GM13977 (cell line): ENCODE data around the gene PCP4L1.
A peak's percentile ranks its signal among the peaks of the same experiment; 100 is the strongest.

ENCODE experiments used
- DNase-seq: peaks from one replicate; pipeline ENCODE4 v3.0.0; 2012; ENCODE audit warnings: low spot score
- in situ Hi-C: fragments of 300-500 bp; cut with MboI; formaldehyde crosslinking; loops from one replicate; pipeline ENCODE4 v1.12.0; 2022; ENCODE audit warnings: low sequenced_read_pairs, low pct_unique_long_range_greater_than_20kb, mixed read lengths, inconsistent platforms; ENCODE audit not compliant: unreplicated experiment
- TF ChIP-seq, protein P1 (sequence below): IDR thresholded peaks from 2 replicates; pipeline ENCODE4 v1.5.1; 2012; ENCODE audit warnings: mild to moderate bottlenecking, control low read depth; ENCODE audit not compliant: insufficient read depth; ENCODE audit errors: extremely low read depth, missing control alignments

The PCP4L1 gene

DNA sequence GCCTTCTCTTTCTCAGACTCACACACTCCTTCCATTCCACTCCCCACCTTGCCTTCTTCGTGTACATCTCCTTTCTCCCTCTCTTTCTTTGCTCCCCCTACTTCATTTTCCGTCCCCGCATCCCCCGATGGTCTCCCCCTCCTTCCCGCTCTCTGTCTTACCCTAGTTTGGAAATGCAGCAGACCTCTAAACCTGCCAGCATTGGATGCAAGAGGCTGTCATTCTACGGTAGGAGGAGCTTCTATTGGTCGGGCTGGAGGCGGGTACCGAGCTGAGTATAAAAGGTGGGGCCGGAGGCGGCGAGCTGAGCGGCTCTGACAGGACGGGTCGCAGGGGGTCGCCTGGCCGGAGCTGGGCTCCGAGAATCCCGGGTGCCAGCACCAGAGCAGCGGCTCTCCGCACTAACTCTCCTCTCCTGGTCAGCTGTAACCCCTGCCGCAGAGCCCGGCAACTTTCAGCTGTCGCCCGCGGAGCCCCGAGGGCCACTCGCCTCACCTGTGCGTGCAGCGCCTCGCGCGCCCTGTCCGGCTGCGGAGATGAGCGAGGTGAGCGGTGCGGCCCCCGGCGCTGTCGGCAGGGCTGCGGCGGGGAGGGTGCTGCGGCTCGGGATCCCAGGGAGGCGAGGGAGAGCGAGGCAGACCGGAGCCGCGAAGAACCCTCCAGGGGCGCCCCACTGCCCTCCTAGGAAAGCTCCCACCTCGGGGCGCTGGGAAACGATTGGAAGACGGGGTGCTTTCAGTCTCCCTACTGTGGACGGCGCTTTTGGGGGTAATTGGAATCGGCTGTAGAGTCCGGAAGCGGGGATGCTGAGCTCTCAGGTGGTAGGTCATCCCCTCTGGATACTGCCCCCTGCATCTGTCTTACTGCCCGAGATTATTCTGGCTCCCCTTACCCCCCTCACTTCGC, at the start of gene PCP4L1:
Gene PCP4L1 (plus strand): TSS at position 307 of the 906 bp plus-strand sequence. CDS start 230 bp downstream, at position 537.
- DNase-seq, result peak; percentile 82
- in situ Hi-C loops, result no loop called here
- TF ChIP-seq, protein P1, sequence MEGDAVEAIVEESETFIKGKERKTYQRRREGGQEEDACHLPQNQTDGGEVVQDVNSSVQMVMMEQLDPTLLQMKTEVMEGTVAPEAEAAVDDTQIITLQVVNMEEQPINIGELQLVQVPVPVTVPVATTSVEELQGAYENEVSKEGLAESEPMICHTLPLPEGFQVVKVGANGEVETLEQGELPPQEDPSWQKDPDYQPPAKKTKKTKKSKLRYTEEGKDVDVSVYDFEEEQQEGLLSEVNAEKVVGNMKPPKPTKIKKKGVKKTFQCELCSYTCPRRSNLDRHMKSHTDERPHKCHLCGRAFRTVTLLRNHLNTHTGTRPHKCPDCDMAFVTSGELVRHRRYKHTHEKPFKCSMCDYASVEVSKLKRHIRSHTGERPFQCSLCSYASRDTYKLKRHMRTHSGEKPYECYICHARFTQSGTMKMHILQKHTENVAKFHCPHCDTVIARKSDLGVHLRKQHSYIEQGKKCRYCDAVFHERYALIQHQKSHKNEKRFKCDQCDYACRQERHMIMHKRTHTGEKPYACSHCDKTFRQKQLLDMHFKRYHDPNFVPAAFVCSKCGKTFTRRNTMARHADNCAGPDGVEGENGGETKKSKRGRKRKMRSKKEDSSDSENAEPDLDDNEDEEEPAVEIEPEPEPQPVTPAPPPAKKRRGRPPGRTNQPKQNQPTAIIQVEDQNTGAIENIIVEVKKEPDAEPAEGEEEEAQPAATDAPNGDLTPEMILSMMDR, result no peak

DNA sequence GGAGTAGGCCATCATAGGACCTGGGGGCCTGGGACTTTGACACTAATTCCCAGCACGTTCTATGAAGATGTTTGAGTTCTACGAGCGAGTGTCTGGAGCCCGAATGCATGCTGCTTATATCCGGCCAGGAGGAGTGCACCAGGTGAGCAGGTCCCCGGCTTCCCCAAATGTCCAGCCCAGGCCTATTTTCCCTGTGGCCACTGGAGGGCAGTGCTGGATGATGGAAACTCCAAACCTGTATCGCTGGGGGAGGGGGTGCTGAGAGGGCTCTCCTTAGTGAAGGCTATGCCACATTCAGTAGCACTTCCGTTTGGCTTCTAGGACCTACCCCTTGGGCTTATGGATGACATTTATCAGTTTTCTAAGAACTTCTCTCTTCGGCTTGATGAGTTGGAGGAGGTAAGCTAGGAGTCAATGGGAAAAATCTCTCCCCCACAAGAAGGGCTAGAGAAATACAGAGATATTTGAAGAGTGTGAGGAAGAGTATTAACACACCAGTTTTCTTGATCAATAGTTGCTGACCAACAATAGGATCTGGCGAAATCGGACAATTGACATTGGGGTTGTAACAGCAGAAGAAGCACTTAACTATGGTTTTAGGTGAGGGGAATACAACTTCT, 48.6 kb upstream of the PCP4L1 start:
- in situ Hi-C loops, result loop anchor here (10.0 kb wide), 1 partner anchor 165 kb away; no protein-coding TSS in a partner anchor
- peak; percentile 66 for DNase-seq
- TF ChIP-seq, protein P1, result peak; percentile 90

DNA sequence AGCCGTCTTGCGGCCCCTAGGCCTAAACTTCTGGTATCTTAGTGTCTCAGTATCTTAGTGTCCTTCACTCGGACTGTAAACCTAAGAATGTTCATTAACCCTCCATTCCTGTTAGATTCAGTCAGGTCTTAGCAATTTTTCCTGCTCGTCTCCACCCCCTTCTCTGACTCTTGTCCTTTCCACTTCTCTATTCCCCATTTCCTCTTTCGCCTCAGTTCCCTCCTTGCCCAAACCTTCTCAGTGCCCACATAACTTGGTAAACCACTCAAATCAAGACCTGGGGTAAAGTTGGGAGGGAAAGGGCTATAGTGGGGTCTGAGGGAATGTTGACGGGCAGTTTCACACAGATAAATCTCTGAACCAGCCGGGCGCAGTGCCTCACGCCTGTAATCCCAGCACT, 44.2 kb upstream of the PCP4L1 start:
- no peak for DNase-seq
- in situ Hi-C loops, result loop anchor here (10.0 kb wide), 1 partner anchor 160 kb away; no protein-coding TSS in a partner anchor
- TF ChIP-seq, protein P1, result no peak

DNA sequence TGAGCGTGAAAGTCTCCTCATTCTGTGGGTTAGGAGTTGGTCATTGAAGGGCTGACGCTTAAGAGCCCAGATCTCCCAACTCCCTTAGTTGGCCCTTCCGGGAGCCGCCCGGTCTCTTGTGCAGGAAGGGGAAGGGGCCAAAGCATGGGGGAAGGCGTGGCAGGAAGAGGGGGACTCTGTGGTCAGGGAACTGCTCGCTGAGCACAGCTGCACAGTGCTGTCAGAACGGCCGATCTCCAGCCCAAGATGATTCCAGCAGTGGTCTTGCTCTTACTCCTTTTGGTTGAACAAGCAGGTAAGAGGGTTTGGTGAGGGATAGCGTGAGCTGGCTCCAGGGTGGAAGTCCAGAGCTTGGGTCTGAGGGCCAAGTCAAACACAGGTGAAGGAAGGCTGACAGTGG, 43.5 kb upstream of the PCP4L1 start, which contains the start of gene FCER1G:
Gene FCER1G (plus strand): TSS at position 220 of the 400 bp plus-strand sequence. CDS start 27 bp downstream, at position 247.
- TF ChIP-seq, protein P1, result no peak
- no peak for DNase-seq
- in situ Hi-C loops, result loop anchor here (10.0 kb wide), 1 partner anchor 160 kb away; no protein-coding TSS in a partner anchor

DNA sequence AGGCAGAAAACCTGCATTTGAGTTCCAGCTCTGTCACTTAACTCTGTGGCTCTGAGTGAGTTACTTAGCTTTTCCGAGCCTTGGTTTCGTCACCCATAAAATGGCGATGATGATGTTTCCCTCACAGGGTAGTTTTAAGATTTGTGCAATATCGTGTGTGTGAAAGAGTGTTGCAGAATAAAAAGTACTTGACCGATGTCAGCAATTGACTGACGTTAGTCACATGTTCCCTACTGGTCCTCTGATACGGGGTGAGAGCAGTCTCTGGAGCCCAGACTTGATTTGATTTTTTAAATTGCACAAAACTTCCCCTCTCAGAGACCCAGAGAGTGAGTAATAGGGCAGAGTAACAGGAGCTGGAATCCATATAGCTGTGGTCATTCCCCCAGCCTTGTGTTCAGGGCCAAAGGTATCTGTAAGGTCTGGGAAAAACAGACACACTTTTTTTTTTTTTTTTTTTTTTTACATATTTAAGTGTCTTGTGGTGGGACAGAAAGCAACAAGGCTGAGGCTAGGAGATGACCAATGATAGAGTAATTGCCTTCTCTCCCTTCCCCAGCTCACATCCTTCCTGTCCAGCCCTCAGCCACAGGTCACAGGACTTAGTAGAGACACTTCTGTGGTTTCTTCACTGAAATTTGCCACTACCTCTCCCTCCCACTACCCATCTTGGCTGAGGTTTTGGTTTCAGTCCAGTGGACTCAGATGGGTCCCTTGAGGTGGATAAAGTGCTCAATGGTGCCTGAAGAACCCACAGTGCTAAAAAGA, 41.4 kb upstream of the PCP4L1 start:
- peak; percentile 45 for DNase-seq
- TF ChIP-seq, protein P1, result no peak
- in situ Hi-C loops, result loop anchor here (10.0 kb wide), 1 partner anchor 158 kb away; no protein-coding TSS in a partner anchor

DNA sequence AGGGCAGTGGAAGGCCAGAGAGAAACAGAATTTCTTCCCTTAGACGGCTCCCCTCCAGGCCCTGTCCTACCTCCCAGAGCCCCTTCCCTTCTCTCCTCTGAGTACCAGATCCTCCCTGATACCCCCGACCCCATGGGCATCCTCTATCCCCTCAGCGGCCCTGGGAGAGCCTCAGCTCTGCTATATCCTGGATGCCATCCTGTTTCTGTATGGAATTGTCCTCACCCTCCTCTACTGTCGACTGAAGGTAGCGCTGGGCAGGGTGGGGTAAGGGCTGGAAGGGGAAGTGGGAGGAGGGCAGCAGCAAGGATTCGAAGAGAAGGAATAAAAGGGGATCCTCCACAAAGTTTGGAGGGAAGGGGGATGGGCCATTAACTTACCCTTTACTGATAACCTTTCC, 40.7 kb upstream of the PCP4L1 start:
- in situ Hi-C loops, result loop anchor here (10.0 kb wide), 1 partner anchor 157 kb away; no protein-coding TSS in a partner anchor
- no peak for DNase-seq
- TF ChIP-seq, protein P1, result no peak
